ENCODE data around the gene ZFP36L1. TPM values are rescaled to one million over a fixed set of nuclear protein-coding genes. Genes with fewer than 3 reads are reported as not detected.

ZFP36L1 gene
- total RNA-seq, 1 experiment from 2014 or later: 304 TPM

GRCh38 chr14:68794851-68795596 is 2.2 kb upstream of the ZFP36L1 start:
- TF ChIP-seq POLR2A (IDR thresholded peaks at IDR 0.05; ENCODE audit: borderline replicate concordance, extremely low read depth, insufficient read depth, insufficient read length) (peak; percentile 55), ELF1 (IDR thresholded peaks at IDR 0.05; ENCODE audit: borderline replicate concordance, low read depth) (no peak), SRF (IDR thresholded peaks at IDR 0.05; ENCODE audit: low read depth) (no peak)
- ChIA-PET RAD21 (ENCODE audit: low non-redundant PET in 1 of 2, low total read pairs in 2 of 2, uncharacterized antibody in 2 of 2, unreplicated experiment in 2 of 2) (no interaction called here), CTCF (interaction anchor here (1.4 kb wide), 1 partner anchor 9 kb away, joined by 4 read pairs; no protein-coding TSS in a partner anchor), POLR2A (interaction anchor here (0.6 to 2.1 kb wide), 10 partner anchors 8 to 545 kb away, joined by 3 to 11 read pairs (median 4); no protein-coding TSS in a partner anchor)
- DNase-seq (ENCODE audit: low read depth, low spot score) (no peak), ATAC-seq (peak; percentile 1; the same call in 1 of the 2 replicates)
- peaks cover 27 to 61% of the 10 kb centered on the region in 2 experiments for H3K4me1 ChIP-seq (ENCODE audit: control insufficient read depth in 1 of 2, insufficient read depth in 2 of 2, low read length in 2 of 2)
- no peak overlapping the region for H2AFZ ChIP-seq (ENCODE audit: low read depth, low read length, poor library complexity, severe bottlenecking)
- peak overlapping the region; percentile 81 for H3K4me2 ChIP-seq (ENCODE audit: low read length)
- peaks cover 15 to 22% of the 10 kb centered on the region in 2 experiments; a peak in 3 of 4 replicates for H3K36me3 ChIP-seq (ENCODE audit: control insufficient read depth in 1 of 2, insufficient read depth in 2 of 2, low read length in 2 of 2)
- peaks cover 56% of the 10 kb centered on the region for H3K79me2 ChIP-seq (ENCODE audit: insufficient read depth, low read length)
- peak overlapping the region; percentile 83 to 89 for H3K4me3 ChIP-seq (replicated peaks in 1 of 2; ENCODE audit: low read depth in 1 of 2, low read length in 2 of 2)
- no peaks in the 10 kb centered on the region for H3K9me3 ChIP-seq (ENCODE audit: control insufficient read depth in 1 of 2, insufficient read depth in 1 of 2, low read depth in 1 of 2, low read length in 2 of 2)
- peak overlapping the region; percentile 94 for H3K9ac ChIP-seq (ENCODE audit: low read length)
- H3K9me2 ChIP-seq (ENCODE audit: insufficient read depth): no peaks in the 10 kb centered on the region
- H4K20me1 ChIP-seq (ENCODE audit: insufficient read depth): peaks cover 6% of the 10 kb centered on the region; the same call in 1 of the 2 replicates
- peak overlapping the region; percentile 99 for H3K27ac ChIP-seq (ENCODE audit: low read depth, low read length)
- no TSS peak for BruUV-seq (replicated peaks)
- no peaks in the 10 kb centered on the region for H3K27me3 ChIP-seq (ENCODE audit: insufficient read depth, low read length)
- intact Hi-C loops (cut with micrococcal nuclease): loop anchor here (5.0 kb wide), 1 partner anchor 653 kb away; no protein-coding TSS in a partner anchor

GRCh38 chr14:68794130-68794850 is 1.4 kb upstream of the ZFP36L1 start:
- TF ChIP-seq EZH2phosphoT487 (IDR thresholded peaks at IDR 0.05; ENCODE audit: borderline replicate concordance) (no peak), MAX (IDR thresholded peaks at IDR 0.05) (no peak), POLR2AphosphoS5 (IDR thresholded peaks at IDR 0.05; ENCODE audit: low read depth, low read length) (peak; percentile 77), TCF7L2 (IDR thresholded peaks at IDR 0.05; ENCODE audit: borderline replicate concordance, extremely low read depth, insufficient read depth, insufficient read length) (peak; percentile 79)
- Histone ChIP-seq H4K20me1 (ENCODE audit: insufficient read depth) (peaks cover 6% of the 10 kb centered on the region; the same call in 1 of the 2 replicates), H3K4me3 (replicated peaks in 1 of 2; ENCODE audit: low read depth in 1 of 2, low read length in 2 of 2) (peak overlapping the region; percentile 83 to 89), H3K27ac (ENCODE audit: low read depth, low read length) (peak overlapping the region; percentile 99), H3K27me3 (ENCODE audit: insufficient read depth, low read length) (no peaks in the 10 kb centered on the region), H3K9me2 (ENCODE audit: insufficient read depth) (no peaks in the 10 kb centered on the region), H3K79me2 (ENCODE audit: insufficient read depth, low read length) (peaks cover 63% of the 10 kb centered on the region), H2AFZ (ENCODE audit: low read depth, low read length, poor library complexity, severe bottlenecking) (no peak overlapping the region), H3K9ac (ENCODE audit: low read length) (peak overlapping the region; percentile 94), H3K4me2 (ENCODE audit: low read length) (peak overlapping the region; percentile 81), H3K9me3 (ENCODE audit: control insufficient read depth in 1 of 2, insufficient read depth in 1 of 2, low read depth in 1 of 2, low read length in 2 of 2) (no peaks in the 10 kb centered on the region), H3K36me3 (ENCODE audit: control insufficient read depth in 1 of 2, insufficient read depth in 2 of 2, low read length in 2 of 2) (peaks cover 20 to 29% of the 10 kb centered on the region in 2 experiments), H3K4me1 (ENCODE audit: control insufficient read depth in 1 of 2, insufficient read depth in 2 of 2, low read length in 2 of 2) (peaks cover 30 to 68% of the 10 kb centered on the region in 2 experiments)
- ChIA-PET RAD21 (ENCODE audit: low non-redundant PET in 1 of 2, low total read pairs in 2 of 2, uncharacterized antibody in 2 of 2, unreplicated experiment in 2 of 2) (no interaction called here), CTCF (interaction anchor here (1.4 kb wide), 1 partner anchor 8 kb away, joined by 4 read pairs; no protein-coding TSS in a partner anchor), POLR2A (interaction anchor here (1.0 to 2.1 kb wide), 5 partner anchors 9 to 248 kb away, joined by 3 to 11 read pairs (median 4); no protein-coding TSS in a partner anchor)
- DNase-seq (ENCODE audit: low read depth, low spot score) (no peak), ATAC-seq (no peak)
- intact Hi-C loops (cut with micrococcal nuclease): loop anchor here (5.0 kb wide), 1 partner anchor 652 kb away; no protein-coding TSS in a partner anchor
- no TSS peak for BruUV-seq (replicated peaks)
